NCI-H526 (cell line): ENCODE results near the gene DCHS2.
"Not testable (repeated sequence)": the region's sequence is repeated elsewhere in the genome, so short reads cannot be mapped to it uniquely, and the experiment has no call there.

ENCODE experiments used
- DNase-seq, 2 experiments: peaks; one replicate each; lab custom pipeline; 2025; lab: John Stamatoyannopoulos, UW

Gene DCHS2

GRCh38 chr4:154217384-154217783 is 274.2 kb downstream of the DCHS2 start:
- not testable (repeated sequence) for DNase-seq

GRCh38 chr4:154211506-154211905 is 280.1 kb downstream of the DCHS2 start:
- no peak for DNase-seq

GRCh38 chr4:154208424-154208823 is 283.2 kb downstream of the DCHS2 start:
- DNase-seq: no peak

GRCh38 chr4:154205471-154205870 is 286.1 kb downstream of the DCHS2 start:
- no peak for DNase-seq

- no peak for DNase-seq
Observed at GRCh38 chr4:154194649-154195048, 296.9 kb downstream of the DCHS2 start.

GRCh38 chr4:154192585-154192984 is 299.0 kb downstream of the DCHS2 start:
- DNase-seq: no peak

GRCh38 chr4:154189346-154189745 is 302.3 kb downstream of the DCHS2 start:
- DNase-seq: no peak

GRCh38 chr4:154186888-154187287 is 304.7 kb downstream of the DCHS2 start:
- no peak for DNase-seq

- DNase-seq: no peak
Observed at GRCh38 chr4:154186035-154186434, 305.6 kb downstream of the DCHS2 start.

GRCh38 chr4:154184238-154184637 is 307.4 kb downstream of the DCHS2 start:
- no peak for DNase-seq

- DNase-seq: no peak
Observed at GRCh38 chr4:154183264-154183663, 308.3 kb downstream of the DCHS2 start.
